Pons (tissue), 1 donor: Measurements from ENCODE around the gene SPATS2.
"Not testable (repeated sequence)": the region's sequence is repeated elsewhere in the genome, so short reads cannot be mapped to it uniquely, and the experiment has no call there.

ENCODE experiments used
- DNase-seq: peaks from one replicate; pipeline ENCODE4 v3.0.0-alpha.2; 2016; ENCODE audit warnings: low spot score

The SPATS2 gene

DNA sequence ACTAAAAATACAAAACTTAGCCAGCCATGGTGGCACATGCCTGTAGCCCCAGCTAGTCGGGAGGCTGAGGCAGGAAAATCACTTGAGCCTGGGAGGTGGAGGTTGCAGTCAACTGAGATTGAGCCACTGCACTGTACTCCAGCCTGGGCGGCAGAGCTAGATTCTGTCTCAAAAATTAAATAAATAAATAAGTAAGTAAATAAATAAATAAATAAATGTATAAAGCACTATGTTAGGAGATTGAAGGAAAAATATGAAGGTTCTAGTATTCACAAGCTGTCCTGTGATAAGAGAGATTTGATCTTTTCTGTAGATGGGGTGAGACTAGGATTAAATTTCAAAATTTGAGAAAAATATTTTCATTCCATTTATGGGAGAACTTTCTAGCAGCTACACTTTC lies 14.9 kb upstream of the SPATS2 start:
- no peak for DNase-seq

DNA sequence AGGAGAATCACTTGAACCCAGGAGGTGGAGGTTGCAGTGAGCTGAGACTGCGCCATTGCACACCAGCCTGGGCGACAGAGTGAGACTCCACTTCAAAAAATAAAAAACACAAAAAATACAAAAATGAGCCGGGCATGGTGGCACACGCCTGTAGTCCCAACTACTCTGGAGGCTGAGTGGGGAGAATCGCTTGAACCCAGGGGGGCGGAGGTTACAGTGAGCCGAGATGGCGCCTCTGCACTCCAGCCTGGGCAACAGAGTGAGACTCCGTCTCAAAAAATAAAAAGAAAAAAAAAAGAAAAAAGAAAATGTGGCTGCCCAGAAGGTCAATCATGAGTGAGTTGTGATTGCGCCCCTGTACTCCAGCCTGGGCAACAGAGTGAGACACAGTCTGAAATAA lies 11.3 kb upstream of the SPATS2 start:
- DNase-seq, result no peak

DNA sequence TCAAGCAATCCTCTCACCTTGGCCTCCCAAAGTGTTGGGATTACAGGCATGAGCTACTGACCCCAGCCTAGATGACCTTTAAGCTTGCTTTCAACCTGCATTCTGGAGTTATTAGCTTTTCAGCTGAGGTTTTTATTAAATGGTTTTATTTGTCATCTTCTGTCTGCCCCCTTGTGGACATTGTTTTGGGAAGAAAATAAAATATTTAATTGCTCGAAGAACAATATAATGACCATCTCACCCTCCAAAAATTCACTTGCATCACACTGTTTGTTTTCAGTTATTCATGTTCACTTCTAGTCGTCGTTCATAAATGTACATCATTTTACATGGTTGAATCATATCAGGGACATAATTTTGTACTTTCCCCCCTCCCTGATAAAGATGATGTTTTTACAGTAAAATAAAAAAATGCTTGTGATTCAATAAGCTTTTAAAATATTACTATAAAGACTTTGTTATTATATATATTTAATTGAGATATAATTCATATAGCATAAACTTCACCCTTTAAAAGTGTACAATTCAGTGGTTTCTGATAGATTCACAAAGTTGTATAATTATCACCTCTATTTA lies 10.1 kb upstream of the SPATS2 start:
- DNase-seq, result peak; percentile 52

DNA sequence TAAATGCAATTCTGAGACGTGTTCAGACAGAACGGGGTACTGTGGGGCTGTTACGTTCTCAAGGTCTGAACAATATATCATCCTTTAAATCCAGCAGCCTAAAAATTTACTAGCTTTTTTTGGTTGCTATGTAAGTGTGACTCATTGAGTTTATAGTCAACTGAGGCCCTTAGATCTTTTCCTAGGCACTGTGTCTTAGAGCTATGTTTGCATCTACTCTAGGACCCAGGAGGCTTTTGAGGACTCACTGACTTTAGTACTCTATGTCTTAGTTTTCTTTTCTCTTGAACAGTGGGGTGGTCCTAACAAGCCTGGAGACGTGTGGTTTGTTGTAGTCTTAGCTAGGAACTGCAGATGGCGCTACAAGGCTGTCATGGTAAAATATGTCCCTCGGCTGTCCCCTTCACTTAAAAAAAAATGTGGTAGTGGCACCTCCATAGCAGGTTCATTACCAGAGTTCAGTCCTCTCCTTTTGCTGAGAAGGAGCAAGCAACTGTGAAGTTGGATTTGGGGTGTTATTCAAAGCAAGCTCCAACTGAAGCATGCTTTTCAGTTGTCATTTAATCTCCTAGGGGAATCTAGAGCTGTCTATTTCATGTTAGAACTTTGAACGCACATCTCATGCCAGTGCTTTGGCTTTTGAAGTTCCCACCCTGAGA lies 8.7 kb upstream of the SPATS2 start:
- DNase-seq, result peak; percentile 75

DNA sequence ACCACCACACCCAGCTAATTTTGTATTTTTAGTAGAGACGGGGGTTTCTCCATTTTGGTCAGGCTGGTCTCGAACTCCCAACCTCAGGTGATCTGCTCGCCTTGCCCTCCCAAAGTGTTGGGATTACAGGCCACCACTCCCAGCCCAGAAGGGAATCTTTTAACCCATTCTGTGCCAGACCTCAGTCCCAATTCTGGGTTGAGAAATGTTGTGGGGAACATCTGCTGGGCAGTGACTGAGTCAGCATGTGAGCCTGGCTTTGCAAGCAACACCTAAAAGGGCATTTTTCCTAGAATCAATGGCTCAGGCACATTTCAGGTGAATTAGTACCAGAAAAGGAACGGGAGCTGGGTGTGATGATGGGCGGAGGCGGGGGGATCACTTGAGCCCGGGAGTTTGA lies 7.6 kb upstream of the SPATS2 start:
- no peak for DNase-seq

DNA sequence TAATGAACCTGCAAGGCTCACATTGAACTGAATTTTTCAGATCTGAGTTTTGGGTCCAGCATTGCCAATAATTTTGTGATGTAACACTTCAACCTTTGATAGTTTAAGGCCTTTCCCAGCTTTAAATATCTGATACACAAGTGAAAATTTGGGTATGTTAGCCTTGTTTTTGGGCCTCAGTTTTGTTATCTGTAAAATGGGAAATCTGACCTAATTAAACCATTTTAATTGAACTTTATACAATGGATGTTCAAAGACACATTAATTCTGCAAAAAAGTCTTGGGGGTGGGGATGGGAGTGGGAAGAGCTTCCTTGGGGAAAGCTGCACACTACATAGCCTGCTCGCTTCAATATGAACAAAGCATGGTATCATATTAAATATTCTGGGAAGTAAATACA lies 5.2 kb upstream of the SPATS2 start:
- no peak for DNase-seq

DNA sequence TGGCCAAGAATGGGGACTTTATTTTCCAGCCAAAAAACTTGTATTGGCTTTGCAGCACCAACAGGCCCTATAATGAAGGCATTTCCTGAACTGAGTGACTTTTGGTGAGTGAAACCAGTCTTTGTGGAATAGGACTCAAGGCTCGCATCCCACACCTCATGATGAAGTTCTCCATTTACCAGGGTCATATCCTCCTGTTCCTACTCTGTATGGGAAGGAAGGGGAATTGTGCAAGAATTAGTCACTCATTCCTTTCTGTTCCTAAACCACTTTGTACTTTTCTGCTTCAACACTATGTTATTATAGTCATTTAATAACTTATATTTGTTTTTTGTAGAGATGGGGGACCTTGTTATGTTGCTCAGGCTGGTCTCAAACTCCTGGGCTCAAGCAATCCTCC lies 2.3 kb upstream of the SPATS2 start:
- no peak for DNase-seq

DNA sequence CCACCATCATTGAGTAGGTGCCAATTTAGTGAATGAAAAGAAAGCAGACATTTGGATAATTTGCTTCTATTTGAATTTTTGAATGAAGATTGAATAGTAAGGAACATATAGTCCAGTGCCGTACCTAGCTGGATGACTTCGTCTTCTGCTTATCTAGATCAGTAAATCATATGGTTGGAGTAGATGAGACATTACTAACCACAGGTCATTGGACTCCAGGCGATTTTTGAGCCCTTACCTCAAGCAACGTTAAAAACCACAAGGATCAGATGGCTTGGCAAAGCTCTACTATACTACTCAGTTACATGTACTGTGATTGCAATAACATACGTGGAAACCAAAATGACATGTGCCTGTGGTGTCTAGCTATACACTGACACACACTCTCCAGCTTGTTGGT lies 1.7 kb upstream of the SPATS2 start:
- no peak for DNase-seq

DNA sequence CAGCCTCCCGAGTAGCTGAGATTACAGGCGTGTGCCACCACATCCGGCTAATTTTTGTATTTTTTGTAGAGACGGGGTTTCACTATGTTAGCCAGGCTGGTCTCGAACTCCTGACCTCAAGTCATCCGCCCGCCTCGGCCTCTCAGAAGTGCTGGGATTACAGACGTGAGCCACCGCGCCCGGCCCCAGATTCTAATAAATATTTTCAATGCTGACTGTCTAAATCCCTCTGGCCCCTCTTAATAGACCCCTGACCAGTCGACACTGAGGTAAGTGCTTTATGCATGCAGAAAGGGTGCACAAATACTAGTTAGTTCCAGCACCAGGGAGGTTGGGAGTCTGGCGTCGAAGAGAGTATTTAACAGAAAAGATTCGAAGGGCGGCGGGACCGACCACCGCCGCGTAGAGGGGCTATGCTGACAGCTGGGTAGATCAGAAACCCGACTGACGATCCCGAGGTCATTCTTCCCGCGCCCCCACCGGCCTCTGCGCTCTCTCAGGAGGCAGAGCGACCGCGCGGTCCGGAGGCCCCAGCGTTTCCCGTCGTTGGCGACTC lies 1.1 kb upstream of the SPATS2 start:
- no peak for DNase-seq

DNA sequence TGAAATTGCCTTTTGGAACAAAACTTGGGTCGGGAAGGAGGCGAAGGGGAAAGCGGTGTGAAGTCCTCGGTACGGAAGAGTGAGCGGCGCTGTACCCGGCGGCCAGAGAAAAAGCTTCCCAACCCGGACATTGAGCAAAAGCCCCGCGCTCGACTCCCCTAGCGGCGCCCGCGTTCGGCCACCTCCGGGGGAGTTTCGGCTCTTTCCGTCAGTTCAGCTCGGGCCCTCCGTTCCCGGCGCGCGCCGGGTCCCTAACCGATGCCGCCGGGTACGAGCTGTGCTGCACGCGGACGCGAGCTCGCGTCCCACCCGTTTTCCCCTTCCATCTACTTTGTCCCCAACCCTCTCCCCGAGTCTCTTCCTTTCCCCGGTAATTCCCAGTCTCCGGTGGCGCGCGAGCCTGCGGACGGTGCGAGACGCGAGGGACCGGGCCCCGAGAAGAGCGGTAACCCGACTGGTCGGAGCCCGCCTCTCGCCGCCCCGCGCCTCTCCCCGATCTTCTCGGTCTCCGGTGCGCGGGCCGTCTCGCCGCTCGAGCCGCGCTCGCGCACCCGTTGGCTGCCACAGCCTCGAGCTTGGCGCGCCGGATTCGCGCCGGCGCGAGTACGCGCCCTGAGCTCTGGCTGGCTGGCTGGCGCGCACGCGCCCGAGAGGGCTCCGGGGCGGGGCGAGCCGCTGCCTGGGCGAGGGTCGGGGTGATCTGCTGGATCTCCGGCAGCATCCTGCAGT lies 446 bp upstream of the SPATS2 start:
- peak; percentile 71 for DNase-seq

DNA sequence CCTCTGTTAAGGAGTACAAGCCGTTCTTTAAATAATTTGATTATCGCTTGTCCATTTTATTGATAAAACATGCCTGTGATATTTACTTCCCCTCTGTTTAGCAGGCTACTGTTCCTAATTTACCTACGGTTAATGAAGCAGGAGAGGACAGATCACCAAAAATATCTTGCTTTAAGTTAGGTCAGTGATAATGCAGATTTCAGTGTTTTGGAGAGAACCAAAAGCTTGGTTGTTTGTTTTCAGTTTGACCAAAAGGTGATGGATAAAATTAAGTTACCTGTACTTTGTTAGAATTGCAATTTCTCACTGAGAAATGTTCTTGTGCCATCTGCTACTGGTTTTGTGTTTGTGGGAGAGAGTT lies 958 bp downstream of the SPATS2 start:
- no peak for DNase-seq

DNA sequence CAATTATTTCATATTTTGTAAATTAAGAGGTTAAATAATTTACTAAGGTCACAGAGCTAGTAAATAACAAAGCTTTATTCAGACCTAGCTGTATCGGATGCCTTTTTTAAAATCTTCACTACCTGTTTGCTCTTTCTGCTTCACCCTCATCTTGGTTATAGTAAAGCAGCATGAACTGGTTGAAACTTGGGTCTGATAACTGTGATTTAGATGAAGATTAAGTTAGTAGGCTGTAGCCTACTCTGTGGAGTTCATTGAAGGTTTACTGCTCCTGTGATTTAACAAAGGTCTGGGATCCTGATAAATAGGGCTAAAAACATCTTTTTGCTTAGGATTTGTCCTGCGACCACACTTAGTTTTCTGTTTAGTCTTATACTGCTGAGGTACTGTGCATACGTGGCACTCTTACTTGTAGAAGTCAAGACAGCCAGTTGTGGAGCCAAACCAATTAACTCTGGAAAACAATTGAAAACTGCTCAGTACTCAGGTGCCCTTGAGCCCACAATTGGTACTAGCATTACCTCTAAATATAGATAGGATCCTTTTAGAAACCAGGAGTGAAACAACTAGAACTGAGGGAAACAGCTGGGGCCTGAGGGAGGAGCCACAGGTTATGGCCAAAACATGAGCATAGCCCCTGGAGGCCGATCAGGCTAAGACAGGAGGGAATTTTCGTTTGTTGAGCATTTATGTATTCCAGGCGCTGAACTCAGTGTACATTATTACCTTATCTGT lies 2.3 kb downstream of the SPATS2 start:
- DNase-seq, result no peak

DNA sequence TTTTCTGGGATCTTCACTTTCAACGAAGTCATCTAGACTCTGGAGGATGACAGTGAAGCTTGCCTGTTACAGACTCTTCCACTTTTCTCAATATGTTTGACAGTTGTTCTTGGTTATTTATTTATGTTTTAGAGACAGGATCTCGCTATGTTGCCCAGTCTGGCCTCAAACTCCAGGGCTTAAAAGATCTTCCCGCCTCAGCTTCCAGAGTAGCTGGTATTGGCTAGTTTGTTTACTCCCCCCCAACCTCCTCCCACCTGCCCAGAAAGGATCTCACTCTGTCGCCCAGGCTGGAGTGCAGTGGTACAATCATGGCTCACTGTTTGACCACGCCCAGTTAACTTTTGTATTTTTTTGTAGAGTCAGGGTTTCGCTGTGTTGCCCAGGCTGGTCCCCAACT lies 3.3 kb downstream of the SPATS2 start:
- DNase-seq, result no peak

DNA sequence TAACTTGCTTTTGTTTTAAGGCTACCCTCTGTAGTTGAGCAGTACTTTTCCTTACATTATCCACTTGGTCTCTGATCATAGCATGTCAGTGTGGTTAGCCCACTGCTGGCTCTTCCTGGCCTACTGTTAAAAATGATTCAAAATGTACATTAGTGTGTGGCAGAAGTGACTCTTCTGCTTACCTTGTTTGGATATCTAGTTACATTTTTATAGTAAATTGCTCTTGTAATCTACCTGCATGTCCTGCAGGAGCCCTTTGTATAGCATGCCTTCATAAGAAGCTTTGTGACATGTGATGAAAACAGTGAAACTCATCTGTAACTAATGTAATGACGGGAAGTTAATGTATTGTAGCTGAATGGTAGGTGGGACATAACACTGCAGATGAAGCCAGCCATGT lies 8.1 kb downstream of the SPATS2 start:
- DNase-seq, result no peak

DNA sequence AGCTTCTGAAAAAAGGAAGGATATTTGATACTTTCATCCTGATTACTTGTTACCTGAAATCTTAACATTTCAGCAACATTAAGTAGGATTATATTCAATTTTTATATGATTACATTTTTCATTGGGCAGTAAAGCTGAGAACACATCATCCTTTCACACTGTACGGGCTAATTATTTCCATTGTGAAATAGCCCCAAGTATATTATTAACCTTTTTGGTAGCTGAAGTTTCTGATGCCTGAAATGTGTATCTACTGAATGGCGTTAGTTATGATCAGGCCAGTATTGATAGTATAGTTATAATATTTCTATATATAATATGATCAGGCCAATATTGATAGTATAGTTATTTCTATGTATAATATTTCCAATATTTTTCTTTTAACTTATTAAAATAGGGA lies 10.1 kb downstream of the SPATS2 start:
- DNase-seq, result no peak

DNA sequence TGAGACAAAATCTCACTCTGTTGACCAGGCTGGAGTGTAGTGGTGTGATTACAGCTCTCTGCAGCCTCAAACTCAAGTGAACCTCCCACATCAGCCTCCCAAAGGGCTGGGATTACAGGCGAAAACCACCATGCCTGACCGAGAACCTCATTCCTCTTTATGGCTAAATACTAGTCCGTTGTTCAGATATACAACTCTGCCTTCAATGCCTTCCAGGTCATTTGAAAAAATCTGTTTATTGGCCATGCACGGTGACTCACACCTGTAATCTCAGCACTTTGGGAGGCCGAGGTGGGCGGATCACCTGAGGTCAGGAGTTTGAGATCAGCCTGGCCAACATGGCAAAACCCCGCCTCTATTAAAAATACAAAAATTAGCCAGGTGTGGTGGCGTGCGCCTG lies 12.9 kb downstream of the SPATS2 start:
- not testable (repeated sequence) for DNase-seq

DNA sequence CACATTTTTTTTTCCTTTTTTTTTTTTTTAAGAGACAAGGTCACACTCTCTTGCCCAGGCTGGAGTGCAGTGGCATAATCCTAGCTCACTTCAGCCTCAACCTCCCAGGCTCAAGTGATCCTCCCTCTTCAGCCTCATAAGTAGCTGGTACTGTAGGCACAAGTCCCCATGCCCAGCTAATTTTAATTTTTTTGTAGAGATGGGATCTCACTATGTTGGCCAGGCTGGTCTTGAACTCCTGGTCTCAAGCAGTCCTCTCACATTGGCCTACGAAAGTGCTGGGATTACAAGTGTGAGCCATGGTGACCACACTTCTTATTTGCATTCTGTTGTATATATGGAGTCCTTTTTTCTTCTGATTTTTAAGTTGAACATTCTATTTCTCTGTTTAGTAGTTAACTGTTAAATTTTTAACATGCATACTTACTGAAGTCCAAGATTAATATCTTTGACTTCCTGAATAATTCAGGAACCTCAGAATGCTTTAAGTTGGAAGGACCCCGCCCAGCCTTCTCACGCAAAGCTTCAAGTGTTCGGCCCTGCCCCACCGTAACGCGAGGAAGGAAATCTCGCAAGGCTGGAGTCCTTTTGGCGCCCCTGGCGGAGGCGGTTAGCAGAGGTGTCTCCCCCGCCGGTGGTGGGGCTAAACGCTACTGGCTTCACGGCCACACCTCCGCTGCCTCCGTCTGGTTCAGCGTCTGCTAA lies 21.6 kb downstream of the SPATS2 start:
- DNase-seq, result no peak

DNA sequence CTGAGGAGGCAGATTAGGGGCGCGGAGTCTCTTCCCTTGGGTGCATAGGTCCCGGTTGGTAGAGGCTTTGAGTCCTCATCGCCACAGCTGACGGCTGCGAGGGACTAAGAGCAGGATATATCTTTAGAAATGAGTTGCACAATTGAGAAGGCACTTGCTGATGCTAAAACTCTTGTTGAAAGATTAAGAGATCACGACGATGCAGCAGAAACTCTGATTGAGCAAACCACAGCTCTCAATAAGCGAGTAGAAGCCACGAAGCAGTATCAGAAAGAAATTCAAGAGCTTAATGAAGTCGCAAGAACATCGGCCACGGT lies 22.1 kb downstream of the SPATS2 start:
- no peak for DNase-seq

DNA sequence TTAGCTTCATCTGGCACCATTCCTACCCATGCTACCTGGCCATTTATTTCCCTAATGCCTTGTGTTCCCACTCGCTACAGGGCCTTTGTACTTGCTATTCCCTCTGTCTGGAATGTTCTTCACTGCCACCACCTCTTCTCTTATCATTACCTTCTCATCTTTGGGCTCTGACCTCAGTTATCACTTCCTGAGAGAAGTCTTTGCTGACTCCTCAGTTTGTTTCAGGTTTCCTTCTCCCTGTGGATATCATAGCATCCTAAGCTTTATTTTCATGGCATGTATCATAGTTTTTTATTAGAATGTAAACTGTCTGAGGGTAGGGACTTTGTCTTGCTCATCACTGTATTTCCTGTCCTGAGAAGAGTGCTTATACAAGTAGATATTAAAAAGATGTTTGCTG lies 29.7 kb downstream of the SPATS2 start:
- no peak for DNase-seq

DNA sequence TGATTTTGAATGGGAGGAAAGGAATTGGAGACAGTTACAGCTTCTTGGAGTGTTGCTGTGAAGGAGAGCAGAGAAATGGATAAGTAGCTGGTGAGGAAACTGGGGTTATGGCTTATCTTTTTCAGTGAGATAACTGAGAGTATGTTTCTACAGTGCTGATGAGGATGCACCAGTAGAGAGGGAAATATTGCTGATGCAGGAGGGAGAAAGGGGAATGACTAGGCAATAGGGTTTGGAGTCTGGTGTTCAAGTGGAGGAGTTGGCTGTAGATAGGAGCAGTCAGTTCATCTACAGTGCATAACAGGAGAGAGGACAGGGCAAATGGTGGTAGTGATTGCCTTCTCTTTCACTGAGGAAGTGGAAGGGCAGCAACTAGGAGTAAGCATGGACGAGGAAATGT lies 33.0 kb downstream of the SPATS2 start:
- DNase-seq, result no peak

DNA sequence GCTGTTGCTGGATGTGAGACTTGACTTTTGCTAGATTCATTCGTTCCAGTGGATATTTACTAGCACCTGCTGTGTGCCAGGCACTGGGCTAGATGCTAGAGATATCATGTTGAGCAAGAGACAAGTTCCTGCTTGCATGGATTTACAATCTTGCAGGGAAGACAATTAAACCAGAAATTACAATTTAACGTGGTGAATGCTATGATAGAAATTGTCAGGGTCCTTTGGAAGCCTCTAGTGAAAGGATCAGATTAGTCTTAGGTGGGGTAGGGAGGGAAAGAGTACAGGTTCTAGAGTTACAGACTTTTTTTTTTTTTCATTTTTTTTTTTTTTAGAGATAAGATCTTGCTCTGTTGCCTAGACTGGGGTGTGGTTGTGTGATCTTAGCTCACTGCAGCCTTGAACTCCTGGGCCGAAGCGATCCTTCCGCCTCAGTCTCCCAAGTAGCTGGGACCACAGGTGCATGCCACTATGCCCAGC lies 36.7 kb downstream of the SPATS2 start:
- no peak for DNase-seq

DNA sequence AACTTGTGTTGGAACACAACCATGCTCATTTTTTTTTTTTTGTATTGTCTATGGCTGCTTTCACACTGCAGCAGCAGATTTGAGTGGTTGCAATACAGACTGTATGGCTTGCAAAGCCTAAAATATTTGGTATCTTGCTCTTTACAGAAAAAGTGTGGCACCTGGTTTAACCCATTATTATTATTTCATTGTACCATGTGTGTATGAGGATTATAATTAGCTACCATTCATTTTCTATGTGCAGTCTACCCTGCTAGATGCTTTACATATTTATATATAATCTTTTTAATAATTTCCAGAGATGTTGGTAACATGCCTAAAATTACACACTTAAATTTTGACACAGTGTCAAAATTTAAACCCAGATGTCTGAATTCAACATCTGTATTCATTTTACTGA lies 37.7 kb downstream of the SPATS2 start:
- no peak for DNase-seq
